NT2/D1 (cell line): Measurements from ENCODE around the gene SRGN.
"Not testable (repeated sequence)": the region's sequence is repeated elsewhere in the genome, so short reads cannot be mapped to it uniquely, and the experiment has no call there.

ENCODE experiments used
- DNase-seq: peaks from one replicate; pipeline ENCODE4 v3.0.0-alpha.2; 2011; ENCODE audit warnings: low read depth, low spot score
- H3K27me3 ChIP-seq: 2 replicates; pipeline ENCODE4 v1.6.0; 2011; ENCODE audit warnings: mild to moderate bottlenecking; ENCODE audit not compliant: insufficient read length, insufficient read depth
- H3K36me3 ChIP-seq: 2 replicates; pipeline ENCODE4 v1.6.1; 2011; ENCODE audit warnings: mild to moderate bottlenecking, low read length, mixed read lengths; ENCODE audit not compliant: insufficient read depth, insufficient read length
- H3K4me1 ChIP-seq: 2 replicates; pipeline ENCODE4 v1.5.1; 2011; ENCODE audit not compliant: insufficient read depth, insufficient read length
- H3K4me3 ChIP-seq: 2 replicates; pipeline ENCODE4 v1.5.1; 2011; ENCODE audit warnings: low read depth; ENCODE audit not compliant: insufficient read length
- H3K9ac ChIP-seq: 2 replicates; pipeline ENCODE4 v1.6.0; 2011; ENCODE audit warnings: low read depth; ENCODE audit not compliant: insufficient read length
- H3K9me3 ChIP-seq: 2 replicates; pipeline ENCODE4 v1.5.1; 2011; ENCODE audit warnings: mild to moderate bottlenecking, low read length; ENCODE audit not compliant: insufficient read depth
- SUZ12 ChIP-seq: IDR thresholded peaks from 2 replicates; pipeline ENCODE4 v1.6.1; 2011; ENCODE audit not compliant: insufficient read length, insufficient read depth; ENCODE audit errors: extremely low read depth
- YY1 ChIP-seq: IDR thresholded peaks from 2 replicates; pipeline ENCODE4 v1.6.1; 2011; ENCODE audit not compliant: insufficient read length, insufficient read depth
- ZNF274 ChIP-seq: IDR thresholded peaks from 2 replicates; pipeline ENCODE4 v1.6.1; 2011; ENCODE audit warnings: mild to moderate bottlenecking, low read depth, low read length

The SRGN gene

DNA sequence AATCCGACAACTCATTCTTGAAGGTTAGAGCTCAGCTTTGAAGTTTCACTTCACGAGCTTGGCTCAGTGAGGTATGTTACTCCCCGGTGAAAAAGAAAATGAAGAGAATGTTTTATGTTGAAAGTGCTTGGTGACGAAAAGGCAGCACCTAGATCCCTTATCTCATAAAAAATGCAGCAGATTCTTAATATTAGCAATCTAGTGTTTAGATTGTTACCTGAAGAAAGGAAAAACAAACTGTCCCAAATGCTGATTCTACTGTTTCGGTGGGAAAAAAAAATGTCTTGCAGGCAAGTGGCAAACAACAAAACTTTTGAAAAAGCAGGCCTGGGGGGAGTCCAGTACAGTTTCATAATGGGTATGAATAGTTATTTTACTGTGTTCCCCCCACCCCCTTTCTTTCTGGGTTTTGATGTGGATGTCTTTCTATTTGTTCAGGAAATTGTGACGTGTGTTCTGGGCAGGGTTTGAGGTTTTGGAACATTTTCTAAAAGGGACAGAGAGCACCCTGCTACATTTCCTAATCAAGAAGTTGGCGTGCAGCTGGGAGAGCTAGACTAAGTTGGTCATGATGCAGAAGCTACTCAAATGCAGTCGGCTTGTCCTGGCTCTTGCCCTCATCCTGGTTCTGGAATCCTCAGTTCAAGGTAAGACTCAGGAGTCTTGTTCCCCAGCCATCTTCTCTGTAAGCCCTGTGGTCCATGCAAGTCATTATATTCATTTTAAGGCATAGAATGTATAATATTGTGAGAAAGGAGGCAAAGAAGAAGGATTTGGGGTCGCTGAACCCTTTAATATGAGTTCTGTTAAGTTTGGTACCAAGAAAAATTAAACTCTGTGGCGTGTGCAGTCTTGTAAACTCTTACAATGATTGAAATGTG lies at the start of gene SRGN:
Gene SRGN (plus strand): TSS at position 514 of the 881 bp plus-strand sequence. CDS start 55 bp downstream, at position 569.
- H3K27me3 ChIP-seq: no peaks in the 10 kb centered on the region
- no peak within 1 kb of the TSS for H3K4me3 ChIP-seq
- no peaks in the 10 kb centered on the region for H3K4me1 ChIP-seq
- DNase-seq: no peak
- TF ChIP-seq SUZ12 (no peak), ZNF274 (no peak), YY1 (no peak)
- H3K9me3 ChIP-seq: no peaks in the 10 kb centered on the region
- H3K36me3 ChIP-seq: no peaks in the 10 kb centered on the region
- H3K9ac ChIP-seq: no peak within 1 kb of the TSS

DNA sequence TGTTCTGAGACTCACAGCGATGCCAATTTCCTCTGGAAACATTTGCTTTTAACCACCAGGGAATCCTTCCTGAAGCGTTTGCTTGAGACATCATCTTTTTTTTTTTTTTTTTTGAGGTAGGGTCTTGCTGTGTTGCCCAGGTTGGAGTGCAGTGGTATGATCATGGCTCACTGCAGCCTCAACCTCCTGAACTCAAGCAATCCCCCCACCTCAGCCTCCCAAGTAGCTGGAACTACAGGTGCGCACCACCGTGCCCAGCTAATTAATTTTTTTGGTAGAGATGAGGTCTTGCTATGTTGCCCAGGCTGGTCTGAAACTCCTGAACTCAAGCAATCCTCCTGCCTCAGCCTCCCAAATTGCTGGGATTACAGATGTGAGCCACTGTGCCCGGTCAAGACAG lies 47.0 kb upstream of the SRGN start:
- not testable (repeated sequence) for H3K36me3 ChIP-seq, H3K4me3 ChIP-seq, H3K4me1 ChIP-seq, H3K27me3 ChIP-seq, H3K9ac ChIP-seq, DNase-seq, H3K9me3 ChIP-seq

DNA sequence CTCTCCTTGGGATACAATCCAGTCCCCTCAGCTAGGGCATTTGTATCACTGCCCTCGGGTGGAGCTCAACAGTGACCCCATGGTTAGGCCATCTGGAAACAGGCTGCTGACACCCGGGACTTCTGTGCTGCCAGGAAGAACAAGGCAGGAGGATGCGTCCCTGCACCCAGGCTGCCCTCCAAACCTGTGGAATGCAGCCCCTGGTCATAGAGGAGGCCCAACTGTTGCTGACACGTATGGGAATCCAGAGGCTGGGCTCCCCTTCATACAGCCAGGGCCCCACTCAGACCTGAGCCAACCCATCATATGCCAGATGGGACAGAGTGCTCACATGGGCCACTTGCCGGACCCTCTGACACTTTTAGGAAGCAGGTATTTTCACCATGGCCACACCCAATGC lies 45.5 kb upstream of the SRGN start:
- Histone ChIP-seq H3K4me3 (no peak overlapping the region), H3K36me3 (no peaks in the 10 kb centered on the region), H3K9ac (no peak overlapping the region), H3K27me3 (no peaks in the 10 kb centered on the region), H3K4me1 (no peaks in the 10 kb centered on the region), H3K9me3 (no peaks in the 10 kb centered on the region)
- DNase-seq: no peak
- TF ChIP-seq YY1: no peak
- TF ChIP-seq ZNF274: no peak
- no peak for TF ChIP-seq SUZ12

- H3K27me3 ChIP-seq: no peaks in the 10 kb centered on the region
- no peaks in the 10 kb centered on the region for H3K36me3 ChIP-seq
- TF ChIP-seq ZNF274 (no peak), YY1 (no peak), SUZ12 (no peak)
- no peak for DNase-seq
- H3K9me3 ChIP-seq: no peaks in the 10 kb centered on the region
- H3K4me3 ChIP-seq: no peak overlapping the region
- H3K9ac ChIP-seq: no peak overlapping the region
- H3K4me1 ChIP-seq: no peaks in the 10 kb centered on the region
These were observed 45.1 kb upstream of the SRGN start for GRCh38 chr10:69042838-69043237.

DNA sequence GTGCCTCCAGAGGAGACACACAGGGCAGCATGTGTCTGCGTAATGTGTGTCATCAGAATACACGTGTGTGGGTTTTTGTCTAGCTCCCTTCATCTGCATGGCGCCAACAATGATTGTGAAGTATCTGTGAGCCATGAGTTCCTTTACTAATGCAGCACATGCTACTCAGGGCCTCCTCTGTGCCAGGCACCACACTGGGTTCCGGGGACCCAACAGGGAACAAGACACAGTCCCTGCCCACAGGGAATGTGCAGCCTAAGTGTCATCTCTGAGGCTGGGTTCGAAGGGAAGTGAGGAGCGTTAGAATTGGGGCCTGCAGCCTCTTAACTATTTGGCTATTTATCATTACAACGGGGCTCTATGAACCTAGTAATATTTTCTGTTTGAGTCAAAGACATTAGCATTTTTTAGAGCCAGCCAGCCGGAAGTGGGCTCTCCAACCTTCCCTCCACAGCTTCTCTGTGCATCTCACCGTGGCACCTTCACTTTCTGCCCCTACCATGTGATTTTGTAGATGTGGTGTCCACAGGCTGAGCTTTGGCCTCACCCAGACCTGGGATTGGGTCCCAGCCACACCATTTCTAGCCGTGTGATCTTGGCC lies 43.9 kb upstream of the SRGN start:
- no peak for TF ChIP-seq YY1
- TF ChIP-seq SUZ12: no peak
- no peak for TF ChIP-seq ZNF274

GRCh38 chr10:69044546-69044945 lies 43.4 kb upstream of the SRGN start:
- no peak for DNase-seq
- no peak for TF ChIP-seq ZNF274
- no peak for TF ChIP-seq YY1
- TF ChIP-seq SUZ12: no peak
- H3K4me3 ChIP-seq: no peak overlapping the region
- no peak overlapping the region for H3K9ac ChIP-seq
- H3K27me3 ChIP-seq: no peaks in the 10 kb centered on the region
- no peaks in the 10 kb centered on the region for H3K9me3 ChIP-seq
- H3K4me1 ChIP-seq: no peaks in the 10 kb centered on the region
- no peaks in the 10 kb centered on the region for H3K36me3 ChIP-seq

More for the DNA sequence above, 43.9 kb upstream of the SRGN start:
- Histone ChIP-seq H3K9me3 (no peaks in the 10 kb centered on the region), H3K27me3 (no peaks in the 10 kb centered on the region), H3K4me3 (no peak overlapping the region), H3K36me3 (no peaks in the 10 kb centered on the region), H3K4me1 (no peaks in the 10 kb centered on the region), H3K9ac (no peak overlapping the region)
- no peak for DNase-seq

DNA sequence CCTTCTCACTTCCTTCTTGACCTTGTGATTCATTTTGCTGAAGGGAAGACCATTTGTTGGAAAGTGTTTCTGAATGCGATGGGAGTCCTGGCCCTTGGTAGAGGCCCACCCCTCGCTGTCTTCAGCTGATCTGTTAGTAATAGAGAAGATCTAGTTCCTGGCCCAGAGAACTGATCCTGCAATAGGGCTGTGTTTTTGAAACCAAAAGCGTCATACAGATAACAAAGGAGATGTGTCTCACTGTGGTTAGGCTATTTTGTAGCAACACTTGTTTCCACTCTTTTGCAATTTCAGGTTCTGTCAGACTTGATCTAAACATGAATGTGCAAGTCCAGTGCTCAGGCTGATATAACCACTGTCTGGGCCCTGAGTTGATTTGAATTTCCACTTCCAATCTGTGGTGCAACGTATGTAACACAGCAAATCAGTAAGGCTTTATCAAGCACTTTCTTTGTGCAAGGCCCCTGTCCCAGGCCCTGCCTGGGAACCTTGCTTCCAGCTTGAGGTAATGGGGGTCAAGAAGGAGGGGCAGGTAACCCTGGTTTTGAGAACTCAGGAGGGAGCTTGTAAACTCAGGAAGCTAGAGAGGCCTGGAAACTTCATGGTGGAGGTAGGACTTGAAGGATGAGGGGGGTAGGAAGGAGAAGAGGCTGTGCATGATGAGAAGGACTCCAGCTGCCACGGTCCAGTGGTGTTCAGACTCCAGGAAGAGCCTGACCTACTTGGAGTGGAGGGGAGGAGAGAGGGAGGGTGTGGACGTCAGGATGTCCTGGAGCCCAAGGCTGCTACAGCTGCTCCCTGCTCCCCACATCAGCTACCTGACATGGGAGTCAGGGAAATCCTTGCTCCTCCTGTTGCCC lies 42.2 kb upstream of the SRGN start:
- Histone ChIP-seq H3K4me1 (no peaks in the 10 kb centered on the region), H3K9ac (no peak overlapping the region), H3K36me3 (no peaks in the 10 kb centered on the region), H3K27me3 (no peaks in the 10 kb centered on the region), H3K4me3 (no peak overlapping the region), H3K9me3 (no peaks in the 10 kb centered on the region)
- no peak for TF ChIP-seq SUZ12
- no peak for TF ChIP-seq ZNF274
- no peak for TF ChIP-seq YY1
- DNase-seq: no peak
